ENCODE results near the gene ACCSL.

DNA sequence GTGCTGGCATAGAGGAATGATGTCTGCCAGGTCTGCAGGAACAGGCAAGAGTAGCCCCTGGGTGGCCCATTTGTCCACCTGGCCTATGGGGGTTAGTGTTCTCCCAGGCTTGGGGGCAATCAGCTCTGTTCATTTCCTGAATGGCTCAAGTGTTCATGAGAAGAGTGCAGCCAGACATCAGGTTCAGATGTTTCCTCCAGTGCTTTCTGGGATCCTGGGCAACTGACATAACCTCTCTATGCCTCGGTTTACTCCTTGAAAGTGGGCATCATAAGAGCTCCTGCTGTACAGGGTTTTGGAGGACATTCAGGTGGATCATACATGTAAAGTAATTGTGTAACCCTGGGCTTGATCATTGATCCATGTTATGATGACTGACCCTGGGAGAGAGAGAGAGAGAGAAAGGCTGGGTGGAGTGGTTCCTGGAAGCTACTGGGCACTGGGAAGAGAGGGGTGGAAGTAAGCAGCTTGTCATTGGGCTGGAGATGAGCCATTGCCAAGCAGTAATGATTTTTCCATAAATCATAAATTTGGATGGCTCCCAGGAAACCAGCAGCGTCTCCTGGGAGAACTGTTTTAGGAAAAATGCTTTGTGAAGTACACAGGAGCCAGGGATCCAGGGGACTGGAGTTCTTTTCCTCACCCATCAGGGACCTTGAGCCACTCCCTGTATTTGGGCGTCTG lies 30.2 kb upstream of the ACCSL start:
- TF ChIP-seq CTCF (IDR thresholded peaks at IDR 0.05) (no peak), POLR2A (IDR thresholded peaks at IDR 0.05) (no peak)

All from tibial nerve (tissue), 3 donors.